K562 (cell line): ENCODE measurements around the gene TMEM88. TPM values are rescaled to one million over a fixed set of nuclear protein-coding genes. Genes with fewer than 3 reads are reported as not detected.

Experiments
- CREM ChIP-seq: IDR thresholded peaks from 2 replicates; pipeline ENCODE4 v1.6.1; 2014; ENCODE audit warnings: antibody characterized with exemption, low read depth
- ELF4 ChIP-seq: fragments of 450-650 bp; formaldehyde crosslinking; IDR thresholded peaks from 2 replicates; pipeline ENCODE4 v1.4.0; 2022; ENCODE audit warnings: missing genetic modification characterization
- HMG20A ChIP-seq: fragments of 450-650 bp; formaldehyde crosslinking; conservative IDR thresholded peaks from 2 replicates; pipeline ENCODE4 v1.4.0; 2020; ENCODE audit warnings: mild to moderate bottlenecking, mixed read lengths
- MYC ChIP-seq, 2 experiments: fragments of 250-450 bp in 1 of 2; sonication (Bioruptor Pico) in 1 of 2; IDR thresholded peaks; 2 replicates each; pipeline versions ENCODE4 v1.5.1 to v1.6.1; 2012 to 2021; ENCODE audit warnings: low read depth in 2 of 2, borderline replicate concordance in 1 of 2, improper control_type of control experiment in 1 of 2, low read length in 1 of 2, mild to moderate bottlenecking in 1 of 2, moderate library complexity in 1 of 2
- NONO ChIP-seq, 2 experiments: fragments of 200-400 bp in 1 of 2; fragments of 450-650 bp in 1 of 2; formaldehyde crosslinking in 1 of 2; IDR thresholded peaks; 2 replicates each; pipeline ENCODE4 v1.6.1; 2017; ENCODE audit warnings: low read depth in 2 of 2, mild to moderate bottlenecking in 2 of 2, moderate library complexity in 2 of 2, low read length in 1 of 2
- PHF8 ChIP-seq: fragments of 200-600 bp; sonication (generic); IDR thresholded peaks from 2 replicates; pipeline ENCODE4 v1.6.1; 2012; ENCODE audit warnings: mixed run types, mild to moderate bottlenecking, inconsistent platforms, low read length, moderate library complexity, borderline replicate concordance
- SRF ChIP-seq, 2 experiments: fragments of 250-450, 450-650 bp in 1 of 2; sonication (Bioruptor Pico) in 1 of 2; sonication (generic) in 1 of 2; formaldehyde crosslinking; IDR thresholded peaks; 2 replicates each; pipeline versions ENCODE4 v1.5.0 to v1.5.1; 2020 to 2022; ENCODE audit warnings: mild to moderate bottlenecking in 1 of 2, missing genetic modification reagents in 1 of 2
- YY1 ChIP-seq, 3 experiments: IDR thresholded peaks; 2 replicates each; pipeline ENCODE4 v1.6.1; 2011; ENCODE audit warnings: low read length in 2 of 3, mild to moderate bottlenecking in 2 of 3, moderate library complexity in 2 of 3, borderline replicate concordance in 1 of 3, control low read depth in 1 of 3, low read depth in 1 of 3; ENCODE audit not compliant: insufficient read depth in 3 of 3, insufficient replicate concordance in 2 of 3, control insufficient read depth in 1 of 3, insufficient read length in 1 of 3; ENCODE audit errors: extremely low read depth in 1 of 3
- ZNF263 ChIP-seq: sonication (generic); formaldehyde crosslinking; IDR thresholded peaks from 2 replicates; pipeline ENCODE4 v1.8.0; 2022; ENCODE audit warnings: mild to moderate bottlenecking, missing genetic modification reagents, borderline replicate concordance
- polyA plus RNA-seq, 8 experiments: library from polyadenylated mRNA; depleted of rRNA in 4 of 8; stranded (reverse) in 5 of 8; unstranded in 3 of 8; fragments of >200 nt; fragmentation: Nextera tagmentation in 2 of 8; fragmentation: Illumina TruSeq in 1 of 8; extraction: Ambion mirVana in 2 of 8; extraction: Trizol in 1 of 8; gene quantifications; 2 replicates each; pipeline versions ENCODE4 v1.2.1 to v1.2.3, GENCODE V29; 2011 to 2014; ENCODE audit warnings: inconsistent platforms in 1 of 8, missing spikeins in 1 of 8
- total RNA-seq, 7 experiments: library from RNA; depleted of rRNA in 6 of 7; stranded (reverse); fragments of >200 nt in 6 of 7; fragmentation: Illumina TruSeq in 2 of 7; extraction: Trizol in 2 of 7; gene quantifications; 2 replicates each; pipeline versions ENCODE4 v1.2.1 to v1.2.3, GENCODE V29; 2011 to 2021; ENCODE audit warnings: low replicate concordance in 1 of 7
- TF ChIP-seq, protein P1 (sequence below), 3 experiments: fragments of 200-800 bp in 1 of 3; fragments of 250-450 bp in 1 of 3; fragments of 450-650 bp in 1 of 3; sonication (Bioruptor Pico) in 1 of 3; sonication (Bioruptor generic) in 1 of 3; formaldehyde crosslinking in 1 of 3; IDR thresholded peaks; 2 replicates each; pipeline versions ENCODE4 v1.6.1 to v1.8.0; 2016 to 2022; ENCODE audit warnings: mild to moderate bottlenecking in 2 of 3, missing genetic modification characterization in 2 of 3, missing compliant biosample characterization in 1 of 3, moderate library complexity in 1 of 3
- TF ChIP-seq, protein P2 (sequence below): fragments of 200-800 bp; sonication (Bioruptor generic); IDR thresholded peaks from 2 replicates; pipeline ENCODE4 v1.6.1; 2017; ENCODE audit warnings: missing genetic modification characterization, missing compliant biosample characterization
- TF ChIP-seq, protein P3 (sequence below): sonication (generic); formaldehyde crosslinking; IDR thresholded peaks from 2 replicates; pipeline ENCODE4 v1.8.1; 2022; ENCODE audit warnings: missing genetic modification reagents
- TF ChIP-seq, protein P4 (sequence below): fragments of 450-650 bp; formaldehyde crosslinking; IDR thresholded peaks from 2 replicates; pipeline ENCODE4 v1.4.0; 2020; ENCODE audit warnings: mild to moderate bottlenecking, moderate library complexity
- TF ChIP-seq, protein P5 (sequence below), 3 experiments: fragments of 200-800 bp in 1 of 3; sonication (Bioruptor generic) in 1 of 3; sonication (generic) in 1 of 3; formaldehyde crosslinking in 1 of 3; IDR thresholded peaks; 2 replicates each; pipeline versions ENCODE4 v1.6.1 to v1.8.0; 2016 to 2022; ENCODE audit warnings: mild to moderate bottlenecking in 2 of 3, missing compliant biosample characterization in 2 of 3, missing genetic modification characterization in 2 of 3, missing genetic modification reagents in 1 of 3

Gene TMEM88
- total and polyA plus RNA-seq, 9 of the 15 experiments (the other 6 are each of a cell fraction or from before 2014, with no cell fraction given), result 0.10 to 1.4 (median 0.36) TPM; not detected in 3

DNA sequence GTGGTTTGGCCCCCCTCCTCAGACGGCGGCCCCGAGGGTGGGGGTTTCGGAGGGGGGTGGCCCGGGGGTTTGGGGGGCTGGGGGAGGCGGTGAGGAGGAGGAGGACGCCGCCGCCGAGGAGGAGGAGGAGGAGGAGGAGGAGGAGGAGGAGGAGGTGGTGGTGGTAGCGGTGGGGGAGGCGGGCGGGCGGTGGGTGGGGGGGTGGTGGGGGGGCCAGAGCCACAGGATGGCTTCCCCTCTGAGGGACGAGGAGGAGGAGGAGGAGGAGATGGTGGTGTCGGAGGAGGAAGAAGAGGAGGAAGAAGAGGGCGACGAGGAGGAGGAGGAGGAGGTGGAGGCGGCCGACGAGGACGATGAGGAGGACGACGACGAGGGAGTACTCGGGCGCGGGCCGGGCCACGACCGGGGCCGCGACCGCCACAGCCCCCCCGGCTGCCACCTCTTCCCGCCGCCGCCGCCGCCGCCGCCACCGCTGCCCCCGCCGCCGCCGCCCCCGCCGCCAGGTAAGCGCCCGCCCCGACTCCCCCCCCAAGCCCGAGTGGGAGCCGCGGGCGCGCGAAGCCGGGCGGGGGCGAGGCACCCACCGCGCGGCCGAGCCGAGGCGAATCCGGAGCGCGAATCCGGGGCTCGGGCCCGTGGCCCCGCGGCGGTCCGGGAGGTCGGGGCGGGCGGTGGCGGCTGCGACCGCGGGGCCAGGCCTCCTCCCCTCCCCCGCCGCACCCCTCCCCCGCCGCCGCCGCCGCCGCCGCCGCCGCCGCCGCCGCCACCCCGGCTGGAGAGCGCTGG, 29.9 kb downstream of the TMEM88 start (continued):
- TF ChIP-seq YY1 (IDR thresholded peaks at IDR 0.05; ENCODE audit: borderline replicate concordance in 1 of 3, control insufficient read depth in 1 of 3, extremely low read depth in 1 of 3, insufficient read depth in 3 of 3, insufficient read length in 1 of 3, insufficient replicate concordance in 2 of 3, low read depth in 1 of 3, low read length in 2 of 3), result peak in 1 of 3 experiments; percentile 20
- no peak for TF ChIP-seq HMG20A
- no peak for TF ChIP-seq ELF4 (CRISPR knock-in tag)
- TF ChIP-seq, protein P1, sequence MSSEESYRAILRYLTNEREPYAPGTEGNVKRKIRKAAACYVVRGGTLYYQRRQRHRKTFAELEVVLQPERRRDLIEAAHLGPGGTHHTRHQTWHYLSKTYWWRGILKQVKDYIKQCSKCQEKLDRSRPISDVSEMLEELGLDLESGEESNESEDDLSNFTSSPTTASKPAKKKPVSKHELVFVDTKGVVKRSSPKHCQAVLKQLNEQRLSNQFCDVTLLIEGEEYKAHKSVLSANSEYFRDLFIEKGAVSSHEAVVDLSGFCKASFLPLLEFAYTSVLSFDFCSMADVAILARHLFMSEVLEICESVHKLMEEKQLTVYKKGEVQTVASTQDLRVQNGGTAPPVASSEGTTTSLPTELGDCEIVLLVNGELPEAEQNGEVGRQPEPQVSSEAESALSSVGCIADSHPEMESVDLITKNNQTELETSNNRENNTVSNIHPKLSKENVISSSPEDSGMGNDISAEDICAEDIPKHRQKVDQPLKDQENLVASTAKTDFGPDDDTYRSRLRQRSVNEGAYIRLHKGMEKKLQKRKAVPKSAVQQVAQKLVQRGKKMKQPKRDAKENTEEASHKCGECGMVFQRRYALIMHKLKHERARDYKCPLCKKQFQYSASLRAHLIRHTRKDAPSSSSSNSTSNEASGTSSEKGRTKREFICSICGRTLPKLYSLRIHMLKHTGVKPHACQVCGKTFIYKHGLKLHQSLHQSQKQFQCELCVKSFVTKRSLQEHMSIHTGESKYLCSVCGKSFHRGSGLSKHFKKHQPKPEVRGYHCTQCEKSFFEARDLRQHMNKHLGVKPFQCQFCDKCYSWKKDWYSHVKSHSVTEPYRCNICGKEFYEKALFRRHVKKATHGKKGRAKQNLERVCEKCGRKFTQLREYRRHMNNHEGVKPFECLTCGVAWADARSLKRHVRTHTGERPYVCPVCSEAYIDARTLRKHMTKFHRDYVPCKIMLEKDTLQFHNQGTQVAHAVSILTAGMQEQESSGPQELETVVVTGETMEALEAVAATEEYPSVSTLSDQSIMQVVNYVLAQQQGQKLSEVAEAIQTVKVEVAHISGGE (CRISPR knock-in tag; IDR thresholded peaks at IDR 0.05), result 0 out of 6 replicates have a peak, but pooled peaks of 1 of the 3 experiments have one; percentile 24
- no peak for TF ChIP-seq MYC (IDR thresholded peaks at IDR 0.05; ENCODE audit: low read depth, low read length)
- no peak for TF ChIP-seq MYC (CRISPR knock-in tag; IDR thresholded peaks at IDR 0.05; ENCODE audit: borderline replicate concordance, low read depth)
- TF ChIP-seq, protein P2, sequence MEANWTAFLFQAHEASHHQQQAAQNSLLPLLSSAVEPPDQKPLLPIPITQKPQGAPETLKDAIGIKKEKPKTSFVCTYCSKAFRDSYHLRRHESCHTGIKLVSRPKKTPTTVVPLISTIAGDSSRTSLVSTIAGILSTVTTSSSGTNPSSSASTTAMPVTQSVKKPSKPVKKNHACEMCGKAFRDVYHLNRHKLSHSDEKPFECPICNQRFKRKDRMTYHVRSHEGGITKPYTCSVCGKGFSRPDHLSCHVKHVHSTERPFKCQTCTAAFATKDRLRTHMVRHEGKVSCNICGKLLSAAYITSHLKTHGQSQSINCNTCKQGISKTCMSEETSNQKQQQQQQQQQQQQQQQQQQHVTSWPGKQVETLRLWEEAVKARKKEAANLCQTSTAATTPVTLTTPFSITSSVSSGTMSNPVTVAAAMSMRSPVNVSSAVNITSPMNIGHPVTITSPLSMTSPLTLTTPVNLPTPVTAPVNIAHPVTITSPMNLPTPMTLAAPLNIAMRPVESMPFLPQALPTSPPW, result peak; percentile 68; the same call in 1 of the 2 replicates
- 0 out of 2 replicates have a peak, but pooled peaks have one; percentile 13 for TF ChIP-seq PHF8
- TF ChIP-seq, protein P3, sequence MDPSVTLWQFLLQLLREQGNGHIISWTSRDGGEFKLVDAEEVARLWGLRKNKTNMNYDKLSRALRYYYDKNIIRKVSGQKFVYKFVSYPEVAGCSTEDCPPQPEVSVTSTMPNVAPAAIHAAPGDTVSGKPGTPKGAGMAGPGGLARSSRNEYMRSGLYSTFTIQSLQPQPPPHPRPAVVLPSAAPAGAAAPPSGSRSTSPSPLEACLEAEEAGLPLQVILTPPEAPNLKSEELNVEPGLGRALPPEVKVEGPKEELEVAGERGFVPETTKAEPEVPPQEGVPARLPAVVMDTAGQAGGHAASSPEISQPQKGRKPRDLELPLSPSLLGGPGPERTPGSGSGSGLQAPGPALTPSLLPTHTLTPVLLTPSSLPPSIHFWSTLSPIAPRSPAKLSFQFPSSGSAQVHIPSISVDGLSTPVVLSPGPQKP (CRISPR knock-in tag), result no peak
- TF ChIP-seq SRF (CRISPR knock-in tag; IDR thresholded peaks at IDR 0.05), result no peak
- TF ChIP-seq, protein P4, sequence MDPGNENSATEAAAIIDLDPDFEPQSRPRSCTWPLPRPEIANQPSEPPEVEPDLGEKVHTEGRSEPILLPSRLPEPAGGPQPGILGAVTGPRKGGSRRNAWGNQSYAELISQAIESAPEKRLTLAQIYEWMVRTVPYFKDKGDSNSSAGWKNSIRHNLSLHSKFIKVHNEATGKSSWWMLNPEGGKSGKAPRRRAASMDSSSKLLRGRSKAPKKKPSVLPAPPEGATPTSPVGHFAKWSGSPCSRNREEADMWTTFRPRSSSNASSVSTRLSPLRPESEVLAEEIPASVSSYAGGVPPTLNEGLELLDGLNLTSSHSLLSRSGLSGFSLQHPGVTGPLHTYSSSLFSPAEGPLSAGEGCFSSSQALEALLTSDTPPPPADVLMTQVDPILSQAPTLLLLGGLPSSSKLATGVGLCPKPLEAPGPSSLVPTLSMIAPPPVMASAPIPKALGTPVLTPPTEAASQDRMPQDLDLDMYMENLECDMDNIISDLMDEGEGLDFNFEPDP (CRISPR knock-in tag), result no peak
- TF ChIP-seq NONO (IDR thresholded peaks at IDR 0.05; ENCODE audit: low read depth in 2 of 2, low read length in 1 of 2), result no peak
- TF ChIP-seq ZNF263 (CRISPR knock-in tag), result peak; percentile 88
- TF ChIP-seq, protein P5, sequence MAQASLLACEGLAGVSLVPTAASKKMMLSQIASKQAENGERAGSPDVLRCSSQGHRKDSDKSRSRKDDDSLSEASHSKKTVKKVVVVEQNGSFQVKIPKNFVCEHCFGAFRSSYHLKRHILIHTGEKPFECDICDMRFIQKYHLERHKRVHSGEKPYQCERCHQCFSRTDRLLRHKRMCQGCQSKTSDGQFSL (CRISPR knock-in tag; IDR thresholded peaks at IDR 0.05), result peak; percentile 88
- TF ChIP-seq, protein P5 (tag; IDR thresholded peaks at IDR 0.05), result peak in 1 of 2 experiments; percentile 29; a peak in 1 of 4 replicates
- no peak for TF ChIP-seq CREM
